Liver (tissue), 9 donors: ENCODE results near the gene ZNF584. TPM values are rescaled to one million over a fixed set of nuclear protein-coding genes. Genes with fewer than 3 reads are reported as not detected.
"Not testable (repeated sequence)": the region's sequence is repeated elsewhere in the genome, so short reads cannot be mapped to it uniquely, and the experiment has no call there.

Experiments
- DNase-seq: peaks from one replicate; pipeline ENCODE4 v3.0.0-alpha.2; 2017; ENCODE audit warnings: low spot score
- H3K27ac ChIP-seq, 2 donors: one replicate each; pipeline ENCODE4 v1.7.0; 2013; ENCODE audit warnings: inconsistent platforms in 2 of 2, low read length in 2 of 2, control low read depth in 1 of 2, low read depth in 1 of 2, mild to moderate bottlenecking in 1 of 2
- H3K27me3 ChIP-seq, 4 donors: one replicate each; pipeline versions ENCODE4 v1.6.1 to v1.7.0; 2013; ENCODE audit warnings: low read length in 3 of 4, inconsistent platforms in 1 of 4, mild to moderate bottlenecking in 1 of 4, moderate library complexity in 1 of 4; ENCODE audit not compliant: control insufficient read depth in 4 of 4, insufficient read depth in 4 of 4
- H3K36me3 ChIP-seq, 4 donors: one replicate each; pipeline versions ENCODE4 v1.6.1 to v1.7.0; 2013; ENCODE audit warnings: low read length in 3 of 4, mild to moderate bottlenecking in 3 of 4, low read depth in 1 of 4, moderate library complexity in 1 of 4; ENCODE audit not compliant: control insufficient read depth in 4 of 4, insufficient read depth in 3 of 4
- H3K4me1 ChIP-seq, 4 donors: one replicate each; pipeline versions ENCODE4 v1.6.1 to v1.7.0; 2013; ENCODE audit warnings: low read length in 3 of 4, mild to moderate bottlenecking in 3 of 4, moderate library complexity in 1 of 4; ENCODE audit not compliant: control insufficient read depth in 4 of 4, insufficient read depth in 4 of 4
- H3K4me3 ChIP-seq, 3 donors: one replicate each; pipeline versions ENCODE4 v1.6.1 to v1.7.0; 2013; ENCODE audit warnings: low read length in 3 of 3, control low read depth in 1 of 3, low read depth in 1 of 3, mild to moderate bottlenecking in 1 of 3
- H3K9ac ChIP-seq, 2 donors: one replicate each; pipeline ENCODE4 v1.7.0; 2013; ENCODE audit warnings: low read length in 2 of 2, mild to moderate bottlenecking in 2 of 2, moderate library complexity in 2 of 2, control low read depth in 1 of 2, low read depth in 1 of 2
- H3K9me3 ChIP-seq, 4 donors: one replicate each; pipeline versions ENCODE4 v1.6.1 to v1.7.0; 2013; ENCODE audit warnings: low read length in 3 of 4; ENCODE audit not compliant: control insufficient read depth in 4 of 4
- ATF3 ChIP-seq: IDR thresholded peaks from 2 replicates; pipeline ENCODE4 v1.6.1; 2016; ENCODE audit warnings: antibody characterized with exemption
- EGR1 ChIP-seq, 2 donors: IDR thresholded peaks; 2 replicates each; pipeline ENCODE4 v1.6.1; 2016 to 2018; ENCODE audit warnings: antibody characterized with exemption in 2 of 2, low read depth in 2 of 2
- FOXA1 ChIP-seq: IDR thresholded peaks from 2 replicates; pipeline ENCODE4 v1.6.1; 2016; ENCODE audit warnings: antibody characterized with exemption
- FOXA2 ChIP-seq: IDR thresholded peaks from 2 replicates; pipeline ENCODE4 v1.6.1; 2016; ENCODE audit warnings: antibody characterized with exemption
- GABPA ChIP-seq, 2 donors: IDR thresholded peaks in 1 of 2; conservative IDR thresholded peaks in 1 of 2; 2 replicates each; pipeline ENCODE4 v1.6.1; 2016; ENCODE audit warnings: antibody characterized with exemption in 2 of 2, mild to moderate bottlenecking in 1 of 2, moderate library complexity in 1 of 2
- HNF4A ChIP-seq, 2 donors: conservative IDR thresholded peaks; 2 replicates each; pipeline ENCODE4 v1.6.1; 2016; ENCODE audit warnings: antibody characterized with exemption in 2 of 2, mild to moderate bottlenecking in 2 of 2
- NR2F2 ChIP-seq: IDR thresholded peaks from 2 replicates; pipeline ENCODE4 v1.6.1; 2016; ENCODE audit warnings: antibody characterized with exemption
- RAD21 ChIP-seq, 2 donors: IDR thresholded peaks; 2 replicates each; pipeline ENCODE4 v1.6.1; 2016; ENCODE audit warnings: antibody characterized with exemption in 2 of 2, mild to moderate bottlenecking in 2 of 2
- SP1 ChIP-seq: IDR thresholded peaks from 2 replicates; pipeline ENCODE4 v1.6.1; 2018; ENCODE audit warnings: antibody characterized with exemption, mild to moderate bottlenecking
- YY1 ChIP-seq: IDR thresholded peaks from 2 replicates; pipeline ENCODE4 v1.6.1; 2016; ENCODE audit warnings: antibody characterized with exemption, mild to moderate bottlenecking
- WGBS: extraction: QIAGEN DNeasy Blood & Tissue Kit; methylation state at CpG from one replicate; pipeline ENCODE4 v1.1.7; 2013; 5-methylcytosine and 5-hydroxymethylcytosine counted together
- polyA plus RNA-seq, 2 donors: library from polyadenylated mRNA; stranded (reverse) in 1 of 2; unstranded in 1 of 2; fragments of 200-250 nt in 1 of 2; fragments of >200 nt in 1 of 2; fragmentation: Nextera tagmentation in 1 of 2; extraction: Ambion mirVana in 1 of 2; gene quantifications; one replicate each; pipeline versions ENCODE4 v1.2.1 to v1.2.3, GENCODE V29; 2013 to 2015
- total RNA-seq, 2 donors: library from RNA; depleted of rRNA; stranded (reverse); fragments of >200 nt; gene quantifications; one replicate each; pipeline ENCODE4 v1.2.3, GENCODE V29; 2014
- TF ChIP-seq, protein P1 (sequence below): IDR thresholded peaks from 2 replicates; pipeline ENCODE4 v1.6.1; 2016; ENCODE audit warnings: antibody characterized with exemption
- TF ChIP-seq, protein P2 (sequence below): IDR thresholded peaks from 2 replicates; pipeline ENCODE4 v1.6.1; 2016; ENCODE audit warnings: antibody characterized with exemption
- donor health status: healthy.
- donor health status: healthy.
- donor health status: healthy.
- donor health status: healthy.
- donor health status: healthy.

ZNF584 gene
- total and polyA plus RNA-seq, 4 donors: 3.6 to 12.6 (median 10.0) TPM

GRCh38 chr19:58434217-58434616 is 25.8 kb downstream of the ZNF584 start:
- Histone ChIP-seq H3K27me3 (no peaks in the 10 kb centered on the region), H3K9ac (no peak overlapping the region), H3K4me3 (peak overlapping the region in 2 of 3 donors; percentile 50 to 60), H3K27ac (no peak overlapping the region), H3K9me3 (peaks cover 67 to 77% (median 72%) of the 10 kb centered on the region in 4 donors), H3K4me1 (peaks cover 0 to 1% (median 0%) of the 10 kb centered on the region in 4 donors), H3K36me3 (peaks cover 15 to 40% (median 28%) of the 10 kb centered on the region in 4 donors)
- no peak for TF ChIP-seq RAD21 (IDR thresholded peaks at IDR 0.05)
- no peak for TF ChIP-seq NR2F2
- no peak for TF ChIP-seq FOXA1
- DNase-seq: no peak
- 98% methylated on average over 2 of the region's 2 CpGs for WGBS

- DNase-seq: peak; percentile 88
- H3K27me3 ChIP-seq: no peaks in the 10 kb centered on the region
- peaks cover 17 to 42% (median 28%) of the 10 kb centered on the region in 4 donors for H3K9me3 ChIP-seq
- H3K9ac ChIP-seq: peak within 1 kb of the TSS in 1 of 2 donors; percentile 6
- TF ChIP-seq YY1 (peak; percentile 98), FOXA2 (no peak), GABPA (IDR thresholded peaks at IDR 0.05 in 1 of 2, conservative IDR thresholded peaks at IDR 0.05 in 1 of 2) (peak; percentile 80 to 96), HNF4A (conservative IDR thresholded peaks at IDR 0.05) (no peak), SP1 (peak; percentile 68), EGR1 (IDR thresholded peaks at IDR 0.05; ENCODE audit: low read depth in 2 of 2) (no peak)
- TF ChIP-seq, protein P1, sequence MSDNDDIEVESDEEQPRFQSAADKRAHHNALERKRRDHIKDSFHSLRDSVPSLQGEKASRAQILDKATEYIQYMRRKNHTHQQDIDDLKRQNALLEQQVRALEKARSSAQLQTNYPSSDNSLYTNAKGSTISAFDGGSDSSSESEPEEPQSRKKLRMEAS: peak; percentile 69
- TF ChIP-seq, protein P2, sequence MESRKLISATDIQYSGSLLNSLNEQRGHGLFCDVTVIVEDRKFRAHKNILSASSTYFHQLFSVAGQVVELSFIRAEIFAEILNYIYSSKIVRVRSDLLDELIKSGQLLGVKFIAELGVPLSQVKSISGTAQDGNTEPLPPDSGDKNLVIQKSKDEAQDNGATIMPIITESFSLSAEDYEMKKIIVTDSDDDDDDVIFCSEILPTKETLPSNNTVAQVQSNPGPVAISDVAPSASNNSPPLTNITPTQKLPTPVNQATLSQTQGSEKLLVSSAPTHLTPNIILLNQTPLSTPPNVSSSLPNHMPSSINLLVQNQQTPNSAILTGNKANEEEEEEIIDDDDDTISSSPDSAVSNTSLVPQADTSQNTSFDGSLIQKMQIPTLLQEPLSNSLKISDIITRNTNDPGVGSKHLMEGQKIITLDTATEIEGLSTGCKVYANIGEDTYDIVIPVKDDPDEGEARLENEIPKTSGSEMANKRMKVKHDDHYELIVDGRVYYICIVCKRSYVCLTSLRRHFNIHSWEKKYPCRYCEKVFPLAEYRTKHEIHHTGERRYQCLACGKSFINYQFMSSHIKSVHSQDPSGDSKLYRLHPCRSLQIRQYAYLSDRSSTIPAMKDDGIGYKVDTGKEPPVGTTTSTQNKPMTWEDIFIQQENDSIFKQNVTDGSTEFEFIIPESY: peak; percentile 44
- peaks cover 6 to 21% (median 11%) of the 10 kb centered on the region in 4 donors for H3K36me3 ChIP-seq
- H3K4me1 ChIP-seq: peaks cover 2 to 8% (median 4%) of the 10 kb centered on the region in 4 donors
- 8% methylated on average over 59 of the region's 59 CpGs for WGBS
- peak within 1 kb of the TSS; percentile 55 to 67 for H3K27ac ChIP-seq
- peak within 1 kb of the TSS; percentile 66 to 91 (median 81) for H3K4me3 ChIP-seq
These were observed 31.4 kb downstream of the ZNF584 start, which contains the start of gene ZNF132 for GRCh38 chr19:58439576-58440554. TSS of gene ZNF132 (minus strand) at chr19:58440153. CDS start at chr19:58439821, 332 bp downstream.

GRCh38 chr19:58440556-58440955 is 32.1 kb downstream of the ZNF584 start:
- Histone ChIP-seq H3K27me3 (no peaks in the 10 kb centered on the region), H3K36me3 (peaks cover 6 to 14% (median 8%) of the 10 kb centered on the region in 4 donors), H3K9ac (no peak overlapping the region), H3K9me3 (peaks cover 13 to 35% (median 22%) of the 10 kb centered on the region in 4 donors), H3K27ac (peak overlapping the region; percentile 7 to 56), H3K4me1 (peaks cover 2 to 8% (median 4%) of the 10 kb centered on the region in 4 donors), H3K4me3 (peak overlapping the region; percentile 66 to 91 (median 81))
- DNase-seq: no peak
- no peak for TF ChIP-seq ATF3
- TF ChIP-seq GABPA (IDR thresholded peaks at IDR 0.05 in 1 of 2, conservative IDR thresholded peaks at IDR 0.05 in 1 of 2): no peak
- TF ChIP-seq, protein P2: no peak
- WGBS: 23% methylated on average over 31 of the region's 31 CpGs

DNA sequence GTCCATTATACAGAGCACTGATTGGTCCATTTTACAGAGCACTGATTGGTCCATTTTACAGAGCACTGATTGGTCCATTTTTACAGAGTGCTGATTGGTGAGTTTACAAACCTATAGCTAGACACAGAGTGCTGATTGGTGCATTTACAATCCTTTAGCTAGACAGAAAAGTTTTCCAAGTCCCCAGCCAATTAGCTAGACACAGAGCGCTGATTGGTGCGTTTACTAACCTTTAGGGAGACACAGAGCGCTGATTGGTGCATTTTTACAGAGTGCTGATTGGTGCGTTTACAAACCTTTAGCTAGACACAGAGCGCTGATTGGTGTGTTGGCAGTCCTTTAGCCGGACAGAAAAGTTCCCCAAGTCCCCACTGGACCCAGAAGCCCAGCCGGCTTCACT is 34.5 kb downstream of the ZNF584 start:
- not testable (repeated sequence) for H3K4me3 ChIP-seq, H3K36me3 ChIP-seq, H3K27ac ChIP-seq, H3K27me3 ChIP-seq, H3K4me1 ChIP-seq, H3K9ac ChIP-seq, DNase-seq
- 82% methylated on average over 7 of the region's 7 CpGs for WGBS
- peaks cover 7 to 19% (median 12%) of the 10 kb centered on the region in 4 donors for H3K9me3 ChIP-seq

DNA sequence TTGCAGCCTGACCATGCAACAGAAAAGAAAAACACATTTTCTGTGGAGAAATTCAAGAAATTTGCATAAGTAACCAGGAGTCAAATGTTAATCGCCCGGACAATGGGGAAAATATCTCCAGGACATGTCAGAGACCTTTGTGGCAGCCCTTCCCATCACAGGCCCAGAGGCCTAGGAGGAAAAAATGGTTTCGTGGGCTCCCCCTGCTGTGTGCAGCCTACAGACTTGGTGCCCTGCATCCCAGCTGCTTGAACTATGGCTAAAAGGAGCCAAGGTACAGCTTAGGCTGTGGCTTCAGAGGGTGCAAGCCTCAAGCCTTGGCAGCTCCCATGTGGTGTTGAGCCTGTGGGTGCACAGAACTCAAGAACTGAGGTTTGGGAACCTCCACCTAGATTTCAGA is 40.4 kb downstream of the ZNF584 start:
- DNase-seq, H3K9ac ChIP-seq: not testable (repeated sequence)
- WGBS: 70% methylated on average over 3 of the region's 3 CpGs

More for the DNA sequence above, 40.4 kb downstream of the ZNF584 start:
- not testable (repeated sequence) for H3K4me3 ChIP-seq, H3K27me3 ChIP-seq, H3K9me3 ChIP-seq, H3K36me3 ChIP-seq, H3K27ac ChIP-seq
- peaks cover 0 to 16% (median 8%) of the 10 kb centered on the region in 4 donors for H3K4me1 ChIP-seq
